C4-2B (cell line): Measurements from ENCODE around the gene RMI2.

Source experiments
- H3K27ac ChIP-seq: fragments of 450-650 bp; 2 replicates; pipeline ENCODE4 v1.5.1; 2017
- ZFX ChIP-seq: fragments of 450-650 bp; IDR thresholded peaks from 2 replicates; pipeline ENCODE4 v1.6.1; 2017
- TF ChIP-seq, protein P1 (sequence below): fragments of 450-650 bp; conservative IDR thresholded peaks from 2 replicates; pipeline ENCODE4 v1.5.1; 2017; ENCODE audit warnings: mild to moderate bottlenecking

The RMI2 gene

DNA sequence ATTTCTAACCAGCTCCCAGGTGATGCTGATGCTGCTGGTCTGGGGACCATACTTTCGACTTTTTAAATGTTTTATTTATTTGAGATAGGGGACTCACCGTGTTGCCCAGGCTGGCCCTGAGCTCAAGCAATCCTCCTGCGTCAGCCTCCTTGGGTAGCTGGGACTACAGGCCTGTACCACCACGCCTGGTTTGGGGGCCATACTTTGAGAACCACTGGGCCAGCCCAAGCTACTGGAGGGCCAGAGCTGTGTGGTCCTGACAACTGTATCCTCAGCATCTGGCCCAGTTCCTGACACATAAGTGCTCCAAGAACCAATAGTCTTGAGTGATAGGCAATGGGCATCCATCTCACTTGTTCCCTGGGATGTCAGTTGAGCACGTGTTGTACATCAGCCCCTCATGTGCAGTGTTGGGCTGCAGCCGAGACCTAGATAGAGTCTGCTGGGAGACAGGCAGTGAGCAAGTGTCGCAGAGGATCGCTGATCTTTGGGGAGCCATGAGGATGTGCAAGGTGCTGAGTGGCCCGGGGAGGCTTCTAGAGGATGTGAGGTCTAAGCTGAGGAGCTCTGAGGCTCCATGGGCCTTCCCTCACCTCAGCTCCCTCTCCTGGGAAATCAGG, 1.6 kb downstream of the RMI2 start:
- H3K27ac ChIP-seq = no peak overlapping the region
- TF ChIP-seq, protein P1, sequence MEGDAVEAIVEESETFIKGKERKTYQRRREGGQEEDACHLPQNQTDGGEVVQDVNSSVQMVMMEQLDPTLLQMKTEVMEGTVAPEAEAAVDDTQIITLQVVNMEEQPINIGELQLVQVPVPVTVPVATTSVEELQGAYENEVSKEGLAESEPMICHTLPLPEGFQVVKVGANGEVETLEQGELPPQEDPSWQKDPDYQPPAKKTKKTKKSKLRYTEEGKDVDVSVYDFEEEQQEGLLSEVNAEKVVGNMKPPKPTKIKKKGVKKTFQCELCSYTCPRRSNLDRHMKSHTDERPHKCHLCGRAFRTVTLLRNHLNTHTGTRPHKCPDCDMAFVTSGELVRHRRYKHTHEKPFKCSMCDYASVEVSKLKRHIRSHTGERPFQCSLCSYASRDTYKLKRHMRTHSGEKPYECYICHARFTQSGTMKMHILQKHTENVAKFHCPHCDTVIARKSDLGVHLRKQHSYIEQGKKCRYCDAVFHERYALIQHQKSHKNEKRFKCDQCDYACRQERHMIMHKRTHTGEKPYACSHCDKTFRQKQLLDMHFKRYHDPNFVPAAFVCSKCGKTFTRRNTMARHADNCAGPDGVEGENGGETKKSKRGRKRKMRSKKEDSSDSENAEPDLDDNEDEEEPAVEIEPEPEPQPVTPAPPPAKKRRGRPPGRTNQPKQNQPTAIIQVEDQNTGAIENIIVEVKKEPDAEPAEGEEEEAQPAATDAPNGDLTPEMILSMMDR = no peak
- no peak for TF ChIP-seq ZFX

DNA sequence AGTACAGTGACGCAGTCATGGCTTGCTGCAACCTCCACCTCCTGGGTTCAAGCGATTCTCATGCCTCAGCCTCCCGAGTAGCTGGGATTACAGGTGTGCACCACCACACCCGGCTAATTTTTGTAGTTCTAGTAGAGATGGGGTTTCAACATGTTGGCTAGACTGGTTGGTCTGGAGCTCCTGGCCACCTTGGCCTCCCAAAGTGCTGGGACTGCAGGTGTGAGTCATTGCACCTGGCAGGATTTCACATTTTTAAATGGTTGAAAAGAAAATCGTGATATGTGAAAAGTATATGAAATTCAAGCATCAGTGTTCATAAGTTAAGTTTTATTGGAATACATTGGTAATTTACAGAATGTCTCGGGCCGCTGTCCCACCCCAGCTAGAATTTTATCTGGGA, 2.6 kb downstream of the RMI2 start:
- no peak overlapping the region for H3K27ac ChIP-seq
- TF ChIP-seq, protein P1 = no peak
- TF ChIP-seq ZFX = no peak

DNA sequence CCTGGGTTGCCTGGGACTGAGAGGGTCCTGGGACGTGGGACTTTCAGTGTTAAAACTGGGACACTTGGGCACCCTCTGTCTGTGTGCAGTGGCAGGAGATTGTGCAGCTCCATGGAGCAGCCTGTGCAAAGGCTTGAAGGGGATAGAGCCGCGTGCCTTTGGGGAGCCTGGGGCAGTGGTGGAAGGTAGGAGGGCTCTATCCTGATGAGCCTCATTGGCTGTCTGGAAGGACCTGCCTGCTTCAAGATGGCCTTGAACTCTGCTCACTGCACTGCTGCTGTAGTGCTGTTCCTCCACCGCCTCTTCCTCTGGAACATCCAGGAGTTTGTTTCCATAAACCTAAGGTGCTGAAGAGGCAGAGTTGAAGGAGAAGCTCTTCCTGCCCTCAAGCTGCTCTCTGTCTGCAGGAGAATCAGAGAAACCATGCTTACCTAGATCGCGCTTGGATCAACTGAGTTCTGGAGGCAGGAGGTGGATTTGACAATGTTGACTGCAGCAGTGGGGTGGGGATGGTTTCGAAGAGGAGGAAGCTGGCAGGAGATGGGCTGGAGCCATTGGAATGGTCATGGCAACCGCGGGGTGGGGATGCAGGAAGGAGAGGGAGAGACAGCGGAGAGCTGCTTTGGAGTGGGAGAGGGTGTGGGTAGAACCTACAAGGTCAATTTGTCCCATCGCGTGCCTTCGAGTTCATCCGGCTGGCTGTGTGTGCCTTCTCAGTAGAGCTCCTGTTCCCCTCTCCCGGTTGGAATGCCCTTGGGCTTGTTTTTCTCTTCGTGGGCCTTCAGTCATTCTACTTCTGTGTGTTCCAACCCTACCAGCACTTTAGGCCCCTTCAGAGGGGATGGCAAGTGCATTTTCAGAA, 3.7 kb downstream of the RMI2 start:
- no peak overlapping the region for H3K27ac ChIP-seq
- TF ChIP-seq ZFX = no peak
- TF ChIP-seq, protein P1 = no peak

DNA sequence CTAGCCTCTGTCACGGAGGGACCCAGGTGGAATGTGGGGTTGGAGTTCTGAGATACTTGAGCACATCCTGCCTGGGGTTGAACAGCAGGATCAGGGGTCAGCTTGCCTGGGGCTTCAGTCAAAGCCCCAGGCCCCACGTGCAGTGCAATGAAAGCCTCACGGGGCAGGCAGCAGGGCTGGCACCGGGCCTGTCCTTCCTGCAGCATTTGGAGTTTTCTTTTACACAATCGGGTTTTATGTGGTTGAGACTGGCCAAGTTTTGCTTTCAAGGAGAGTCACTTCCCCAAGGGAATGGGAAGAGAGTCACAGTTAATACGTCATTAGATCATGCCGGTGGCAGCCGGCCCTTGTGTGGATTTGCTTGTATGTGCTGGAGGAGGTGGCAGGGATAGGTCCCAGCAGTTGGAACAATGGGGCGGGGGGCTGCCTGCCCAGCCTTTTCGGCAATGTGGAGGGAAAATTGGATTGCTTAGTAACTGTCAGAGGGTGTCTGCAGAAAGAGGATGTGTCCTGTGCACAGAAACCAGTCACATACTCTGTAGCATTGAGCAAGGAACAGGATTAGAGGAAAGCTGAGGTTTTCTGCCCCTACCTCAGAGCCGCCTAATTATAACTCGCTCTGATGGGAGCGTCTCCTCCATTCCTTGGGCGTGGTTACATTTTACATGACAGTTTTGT, 4.5 kb downstream of the RMI2 start:
- H3K27ac ChIP-seq = no peak overlapping the region
- no peak for TF ChIP-seq ZFX
- TF ChIP-seq, protein P1 = no peak

DNA sequence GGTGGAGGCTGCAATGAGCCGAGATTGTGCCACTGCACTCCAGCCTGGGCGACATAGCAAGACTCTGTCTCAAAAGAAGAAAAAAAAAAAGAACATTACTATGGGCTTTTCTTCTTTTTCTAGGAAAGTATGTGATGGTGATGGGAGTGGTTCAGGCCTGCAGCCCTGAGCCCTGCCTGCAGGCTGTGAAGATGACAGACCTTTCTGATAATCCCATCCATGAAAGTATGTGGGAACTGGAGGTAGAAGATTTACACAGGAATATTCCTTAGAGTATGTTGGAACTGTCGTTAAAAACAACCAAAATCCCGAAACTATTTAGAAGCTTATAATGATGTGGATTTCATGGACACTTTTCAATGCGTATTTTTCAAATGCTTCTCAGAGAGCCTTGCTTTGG, 5.3 kb downstream of the RMI2 start:
- no peak for TF ChIP-seq ZFX
- TF ChIP-seq, protein P1 = no peak
- H3K27ac ChIP-seq = no peak overlapping the region

DNA sequence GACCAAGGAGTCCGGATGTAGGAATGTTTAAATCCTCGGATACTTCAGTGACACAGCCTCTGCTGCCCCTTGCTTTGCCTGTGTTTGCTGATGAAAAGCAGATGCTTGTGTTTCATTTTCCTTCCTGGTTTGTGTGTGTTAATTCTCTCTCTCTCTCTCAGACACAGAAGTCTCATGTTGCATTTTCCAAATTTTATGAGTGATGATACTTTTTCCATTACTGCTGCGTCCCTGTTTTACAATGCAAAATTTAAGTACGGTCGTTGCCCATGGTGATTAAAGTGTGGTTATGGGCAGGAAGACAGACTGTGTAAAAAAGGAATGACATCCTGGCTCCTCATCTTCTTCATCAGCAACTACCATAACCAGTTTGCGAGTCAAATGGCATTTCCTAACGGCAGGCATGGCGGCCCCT, 5.7 kb downstream of the RMI2 start:
- TF ChIP-seq ZFX = no peak
- TF ChIP-seq, protein P1 = no peak
- no peak overlapping the region for H3K27ac ChIP-seq

DNA sequence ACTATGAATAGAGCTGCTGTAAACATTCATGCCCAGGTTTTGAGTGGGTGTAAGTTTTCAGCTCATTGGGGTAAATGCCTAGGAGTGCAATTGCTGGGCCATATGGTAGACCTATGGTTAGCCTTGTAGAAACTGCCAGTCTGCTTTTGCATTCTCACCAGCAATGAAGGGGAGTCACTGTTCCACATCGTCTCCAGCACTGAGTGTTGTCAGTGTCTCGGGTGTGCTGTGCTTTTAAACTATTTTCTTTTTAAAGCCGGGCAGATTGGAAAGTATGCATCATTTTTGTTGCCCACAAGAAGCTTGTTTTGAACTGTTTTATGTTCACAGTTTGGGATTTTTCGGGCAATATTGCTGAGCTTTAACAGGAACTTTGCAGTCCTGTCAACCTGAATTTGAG, 7.9 kb downstream of the RMI2 start:
- no peak overlapping the region for H3K27ac ChIP-seq
- no peak for TF ChIP-seq ZFX
- TF ChIP-seq, protein P1 = no peak
